ENCODE data around the gene TENT5C.

TENT5C gene

GRCh38 chr1:117615474-117615873 is 9.6 kb downstream of the TENT5C start:
- no peak for DNase-seq

- no peak for DNase-seq
Measured at GRCh38 chr1:117616356-117616755, 10.5 kb downstream of the TENT5C start.

GRCh38 chr1:117616967-117617366 is 11.1 kb downstream of the TENT5C start:
- no peak for DNase-seq

- DNase-seq = no peak
Measured at GRCh38 chr1:117618450-117619122, 12.7 kb downstream of the TENT5C start.

- no peak for DNase-seq
Measured at GRCh38 chr1:117620440-117620839, 14.6 kb downstream of the TENT5C start.

- no peak for DNase-seq
Measured at GRCh38 chr1:117621316-117621715, 15.5 kb downstream of the TENT5C start.

- DNase-seq = no peak
Measured at GRCh38 chr1:117622726-117623125, 16.9 kb downstream of the TENT5C start.

GRCh38 chr1:117623141-117623540 is 17.3 kb downstream of the TENT5C start:
- no peak for DNase-seq

GRCh38 chr1:117623698-117624097 is 17.9 kb downstream of the TENT5C start:
- DNase-seq = no peak

- DNase-seq = no peak
Measured at GRCh38 chr1:117627546-117628130, 21.8 kb downstream of the TENT5C start.

- no peak for DNase-seq
Measured at GRCh38 chr1:117628343-117628742, 22.5 kb downstream of the TENT5C start.

- no peak for DNase-seq
Measured at GRCh38 chr1:117629625-117630422, 24.0 kb downstream of the TENT5C start.

- no peak for DNase-seq
Measured at GRCh38 chr1:117630423-117630998, 24.7 kb downstream of the TENT5C start.

- no peak for DNase-seq
Measured at GRCh38 chr1:117631359-117632160, 25.7 kb downstream of the TENT5C start.

GRCh38 chr1:117632269-117633067 is 26.6 kb downstream of the TENT5C start:
- no peak for DNase-seq

- DNase-seq = no peak
Measured at GRCh38 chr1:117633068-117633345, 27.2 kb downstream of the TENT5C start.

- DNase-seq = no peak
Measured at GRCh38 chr1:117633423-117633822, 27.6 kb downstream of the TENT5C start.

- DNase-seq = no peak
Measured at GRCh38 chr1:117633936-117634335, 28.1 kb downstream of the TENT5C start.

GRCh38 chr1:117634631-117635030 is 28.8 kb downstream of the TENT5C start:
- no peak for DNase-seq

- DNase-seq = no peak
Measured at GRCh38 chr1:117635805-117636204, 30.0 kb downstream of the TENT5C start.

GRCh38 chr1:117636637-117637425 is 31.0 kb downstream of the TENT5C start:
- no peak for DNase-seq

Data from SIG-M5 (cell line).